Panc1 (cell line): ENCODE measurements around the gene COL23A1.

ENCODE experiments used
- REST ChIP-seq, 2 experiments: IDR thresholded peaks; 2 replicates each; pipeline ENCODE4 v1.6.1; 2011 to 2012; ENCODE audit warnings: low read depth in 2 of 2, control low read depth in 1 of 2, low read length in 1 of 2, mild to moderate bottlenecking in 1 of 2, moderate library complexity in 1 of 2; ENCODE audit not compliant: insufficient read depth in 1 of 2
- TF ChIP-seq, protein P1 (sequence below): fragments of 450-650 bp; IDR thresholded peaks from 2 replicates; pipeline ENCODE4 v1.5.1; 2017; ENCODE audit warnings: mild to moderate bottlenecking

DNA sequence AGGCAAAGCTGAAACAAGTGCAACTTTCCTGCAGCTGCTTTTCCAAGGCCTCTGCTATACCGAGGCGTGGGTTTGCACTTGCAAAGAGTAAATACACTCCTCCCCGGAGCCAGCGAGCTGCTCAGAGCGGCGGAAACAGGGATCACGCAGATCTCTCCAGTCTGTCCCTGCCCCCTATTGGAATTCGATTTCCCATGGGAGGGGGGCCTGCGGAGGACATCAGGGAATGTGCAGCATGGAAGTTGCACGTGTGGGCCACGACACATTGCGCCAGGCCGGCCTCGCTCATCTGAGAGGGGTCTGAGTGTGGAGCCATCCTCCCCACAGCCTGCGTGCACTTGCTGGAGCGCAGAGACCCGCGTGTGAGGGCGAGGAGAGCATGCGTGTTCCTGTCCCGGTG lies 253.3 kb downstream of the COL23A1 start:
- TF ChIP-seq, protein P1, sequence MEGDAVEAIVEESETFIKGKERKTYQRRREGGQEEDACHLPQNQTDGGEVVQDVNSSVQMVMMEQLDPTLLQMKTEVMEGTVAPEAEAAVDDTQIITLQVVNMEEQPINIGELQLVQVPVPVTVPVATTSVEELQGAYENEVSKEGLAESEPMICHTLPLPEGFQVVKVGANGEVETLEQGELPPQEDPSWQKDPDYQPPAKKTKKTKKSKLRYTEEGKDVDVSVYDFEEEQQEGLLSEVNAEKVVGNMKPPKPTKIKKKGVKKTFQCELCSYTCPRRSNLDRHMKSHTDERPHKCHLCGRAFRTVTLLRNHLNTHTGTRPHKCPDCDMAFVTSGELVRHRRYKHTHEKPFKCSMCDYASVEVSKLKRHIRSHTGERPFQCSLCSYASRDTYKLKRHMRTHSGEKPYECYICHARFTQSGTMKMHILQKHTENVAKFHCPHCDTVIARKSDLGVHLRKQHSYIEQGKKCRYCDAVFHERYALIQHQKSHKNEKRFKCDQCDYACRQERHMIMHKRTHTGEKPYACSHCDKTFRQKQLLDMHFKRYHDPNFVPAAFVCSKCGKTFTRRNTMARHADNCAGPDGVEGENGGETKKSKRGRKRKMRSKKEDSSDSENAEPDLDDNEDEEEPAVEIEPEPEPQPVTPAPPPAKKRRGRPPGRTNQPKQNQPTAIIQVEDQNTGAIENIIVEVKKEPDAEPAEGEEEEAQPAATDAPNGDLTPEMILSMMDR: no peak
- TF ChIP-seq REST (IDR thresholded peaks at IDR 0.05; ENCODE audit: insufficient read depth in 1 of 2, low read depth in 2 of 2, low read length in 1 of 2): no peak
